B cell (primary cell): ENCODE measurements around the gene MYL7. TPM values are rescaled to one million over a fixed set of nuclear protein-coding genes. Genes with fewer than 3 reads are reported as not detected.

Source experiments
- ATAC-seq: fragments of 200-7000 bp; cut with Tn5 transposase; one replicate; pipeline ENCODE4 v1.10.0; 2021; ENCODE audit warnings: low read depth, mild to moderate bottlenecking, moderate number of reproducible peaks, moderate library complexity
- CTCF ChIA-PET: fragments of 350-600 bp; sonication (Branson Sonifier 250); formaldehyde crosslinking; loops from one replicate; lab custom pipeline; 2021; ENCODE audit warnings: antibody characterized with exemption, inconsistent platforms; lab: Charles Lee
- POLR2A ChIA-PET: fragments of 350-600 bp; sonication (Branson Sonifier 250); formaldehyde crosslinking; loops from one replicate; lab custom pipeline; 2021; ENCODE audit warnings: antibody characterized with exemption; lab: Charles Lee
- DNase-seq: peaks from one replicate; pipeline ENCODE4 v3.0.0; 2013
- H2AFZ ChIP-seq: 2 replicates; pipeline ENCODE4 v1.6.1; 2012; ENCODE audit warnings: mild to moderate bottlenecking, low read depth, low read length; ENCODE audit not compliant: insufficient read depth, poor library complexity, severe bottlenecking
- H3K27ac ChIP-seq, 2 donors: 1 replicate in 1 of 2; 2 replicates in 1 of 2; pipeline ENCODE4 v1.5.1; 2012 to 2013; ENCODE audit warnings: low read length in 2 of 2, mild to moderate bottlenecking in 2 of 2, moderate library complexity in 1 of 2
- H3K27me3 ChIP-seq, 4 experiments: fragments of 200-600 bp in 1 of 4; sonication (generic) in 1 of 4; replicated peaks in 1 of 4; 1 replicate in 2 of 4; 2 replicates in 2 of 4; pipeline versions ENCODE4 v1.6.1 to v1.7.0; 2013 to 2016; ENCODE audit warnings: low read length in 3 of 4, mild to moderate bottlenecking in 2 of 4, mixed read lengths in 1 of 4, moderate library complexity in 1 of 4; ENCODE audit not compliant: insufficient read depth in 4 of 4, control insufficient read depth in 3 of 4; ENCODE audit errors: control extremely low read depth in 1 of 4
- H3K36me3 ChIP-seq, 2 experiments: replicated peaks in 1 of 2; 1 replicate in 1 of 2; 2 replicates in 1 of 2; pipeline versions ENCODE4 v1.6.1 to v1.7.1; 2013; ENCODE audit warnings: low read length in 1 of 2; ENCODE audit not compliant: insufficient read depth in 2 of 2, control insufficient read depth in 1 of 2; ENCODE audit errors: control extremely low read depth in 1 of 2, extremely low read depth in 1 of 2
- H3K4me1 ChIP-seq, 2 donors: fragments of 200-600 bp in 1 of 2; sonication (generic) in 1 of 2; 1 replicate in 1 of 2; 2 replicates in 1 of 2; pipeline versions ENCODE4 v1.5.1 to v1.6.1; 2013 to 2017; ENCODE audit warnings: low read length in 2 of 2; ENCODE audit not compliant: control insufficient read depth in 2 of 2, insufficient read depth in 2 of 2
- H3K4me2 ChIP-seq: replicated peaks from 2 replicates; pipeline ENCODE3; 2012; ENCODE audit warnings: mild to moderate bottlenecking, low read depth, low read length; ENCODE audit not compliant: poor library complexity, severe bottlenecking
- H3K4me3 ChIP-seq, 5 experiments: fragments of 200-600 bp in 1 of 5; sonication (generic) in 1 of 5; 1 replicate in 3 of 5; 2 replicates in 2 of 5; pipeline versions ENCODE4 v1.5.1 to v1.7.0; 2011 to 2016; ENCODE audit warnings: low read length in 4 of 5, mild to moderate bottlenecking in 4 of 5, low read depth in 2 of 5, control low read depth in 1 of 5, moderate library complexity in 1 of 5; ENCODE audit not compliant: insufficient read depth in 1 of 5; ENCODE audit errors: control extremely low read depth in 1 of 5, extremely low read depth in 1 of 5
- H3K79me2 ChIP-seq: fragments of 200-600 bp; sonication (generic); one replicate; pipeline ENCODE4 v1.6.0; 2016; ENCODE audit warnings: low read length; ENCODE audit not compliant: control insufficient read depth, insufficient read depth
- H3K9ac ChIP-seq: fragments of 200-600 bp; sonication (generic); 2 replicates; pipeline ENCODE4 v1.6.1; 2017; ENCODE audit warnings: mild to moderate bottlenecking, low read length, moderate library complexity
- H3K9me3 ChIP-seq, 3 donors: one replicate each; pipeline versions ENCODE4 v1.6.1 to v1.7.1; 2013; ENCODE audit warnings: low read length in 2 of 3; ENCODE audit not compliant: control insufficient read depth in 2 of 3, insufficient read depth in 1 of 3; ENCODE audit errors: control extremely low read depth in 1 of 3
- H4K20me1 ChIP-seq: 2 replicates; pipeline ENCODE4 v1.6.0; 2012; ENCODE audit warnings: mild to moderate bottlenecking, low read length; ENCODE audit not compliant: insufficient read depth, control insufficient read depth, poor library complexity, severe bottlenecking
- H3K27ac Mint-ChIP-seq: one replicate; pipeline ENCODE4 v1.8.0; 2021; ENCODE audit warnings: mixed read lengths
- H3K27me3 Mint-ChIP-seq: one replicate; pipeline ENCODE4 v1.8.0; 2021; ENCODE audit warnings: mixed read lengths
- H3K4me1 Mint-ChIP-seq: one replicate; pipeline ENCODE4 v1.8.0; 2021; ENCODE audit warnings: mixed read lengths
- H3K4me3 Mint-ChIP-seq: one replicate; pipeline ENCODE4 v1.8.0; 2021; ENCODE audit warnings: mixed read lengths
- H3K9me3 Mint-ChIP-seq: one replicate; pipeline ENCODE4 v1.8.0; 2022; ENCODE audit warnings: mixed read lengths; ENCODE audit not compliant: insufficient read depth
- EZH2 ChIP-seq: IDR thresholded peaks from 2 replicates; pipeline ENCODE4 v1.6.1; 2012; ENCODE audit warnings: borderline replicate concordance, low read depth, mild to moderate bottlenecking, moderate library complexity, low read length; ENCODE audit not compliant: insufficient read depth, poor library complexity, severe bottlenecking
- WGBS: methylation state at CpG from one replicate; pipeline ENCODE4 v1.1.5; 2013; ENCODE audit warnings: missing lambda C conversion rate; ENCODE audit not compliant: insufficient coverage; 5-methylcytosine and 5-hydroxymethylcytosine counted together
- intact Hi-C: fragments of 100-400 bp; cut with micrococcal nuclease; formaldehyde crosslinking; loops from one replicate; pipeline ENCODE4 v1.10.0; 2022
- polyA plus RNA-seq: library from polyadenylated mRNA; depleted of rRNA; stranded (reverse); fragments of >200 nt; gene quantifications from 2 replicates; pipeline ENCODE4 v1.2.3, GENCODE V29; 2012
- total RNA-seq, 2 donors: library from RNA; stranded (reverse); fragments of 120-200 nt in 1 of 2; gene quantifications; 1 replicate in 1 of 2; 2 replicates in 1 of 2; pipeline versions ENCODE4 v1.2.3 to v1.2.4, GENCODE V29; 2013 to 2022
- TF ChIP-seq, protein P1 (sequence below): fragments of 200-600 bp; IDR thresholded peaks from one replicate; pipeline ENCODE4 v1.8.0; 2022; ENCODE audit warnings: antibody characterized with exemption, mild to moderate bottlenecking

The MYL7 gene
- total and polyA plus RNA-seq, 2 donors (not counting 1 experiment from before 2014, with no cell fraction given) = not detected

DNA sequence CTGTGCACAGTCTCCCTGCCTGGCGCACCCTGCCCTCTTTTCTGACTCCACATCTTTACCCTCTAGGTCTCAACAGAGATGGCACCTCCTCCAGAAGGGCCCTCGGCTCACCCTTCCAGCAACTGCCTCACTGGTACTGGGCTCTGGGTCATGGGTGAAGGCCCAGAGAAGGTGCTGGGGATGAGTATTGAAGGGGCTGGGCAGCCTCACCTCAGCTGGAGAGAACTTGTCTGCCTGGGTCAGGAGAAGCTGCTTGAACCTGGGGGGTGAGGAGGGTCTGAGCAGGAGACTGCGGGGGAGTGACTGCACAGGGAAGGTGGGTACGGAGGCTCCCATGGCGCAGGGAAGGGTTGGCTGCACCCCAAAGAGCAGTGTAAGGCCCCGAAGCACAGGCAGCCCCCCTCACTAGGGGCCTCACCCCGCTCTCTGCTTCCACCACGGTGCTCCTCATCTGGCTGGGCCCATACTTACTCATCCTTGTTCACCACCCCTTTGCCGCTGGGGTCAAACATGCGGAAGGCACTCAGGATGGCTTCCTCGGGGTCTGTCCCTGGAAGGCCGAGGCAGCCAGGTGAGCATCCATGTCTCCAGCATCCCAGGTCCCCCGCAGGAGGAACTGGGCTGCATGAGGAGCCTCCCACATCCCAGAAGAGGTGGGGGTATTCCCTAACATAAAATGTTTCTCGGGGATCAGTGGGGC, 1.7 kb downstream of the MYL7 start:
- H3K27ac ChIP-seq = no peak overlapping the region
- no peaks in the 10 kb centered on the region for H3K36me3 ChIP-seq
- TF ChIP-seq EZH2 = no peak
- TF ChIP-seq, protein P1, sequence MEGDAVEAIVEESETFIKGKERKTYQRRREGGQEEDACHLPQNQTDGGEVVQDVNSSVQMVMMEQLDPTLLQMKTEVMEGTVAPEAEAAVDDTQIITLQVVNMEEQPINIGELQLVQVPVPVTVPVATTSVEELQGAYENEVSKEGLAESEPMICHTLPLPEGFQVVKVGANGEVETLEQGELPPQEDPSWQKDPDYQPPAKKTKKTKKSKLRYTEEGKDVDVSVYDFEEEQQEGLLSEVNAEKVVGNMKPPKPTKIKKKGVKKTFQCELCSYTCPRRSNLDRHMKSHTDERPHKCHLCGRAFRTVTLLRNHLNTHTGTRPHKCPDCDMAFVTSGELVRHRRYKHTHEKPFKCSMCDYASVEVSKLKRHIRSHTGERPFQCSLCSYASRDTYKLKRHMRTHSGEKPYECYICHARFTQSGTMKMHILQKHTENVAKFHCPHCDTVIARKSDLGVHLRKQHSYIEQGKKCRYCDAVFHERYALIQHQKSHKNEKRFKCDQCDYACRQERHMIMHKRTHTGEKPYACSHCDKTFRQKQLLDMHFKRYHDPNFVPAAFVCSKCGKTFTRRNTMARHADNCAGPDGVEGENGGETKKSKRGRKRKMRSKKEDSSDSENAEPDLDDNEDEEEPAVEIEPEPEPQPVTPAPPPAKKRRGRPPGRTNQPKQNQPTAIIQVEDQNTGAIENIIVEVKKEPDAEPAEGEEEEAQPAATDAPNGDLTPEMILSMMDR = no peak
- ChIA-PET CTCF (no interaction called here), POLR2A (no interaction called here)
- WGBS = 91% methylated on average over 12 of the region's 14 CpGs
- H3K4me2 ChIP-seq = no peak overlapping the region
- no peaks in the 10 kb centered on the region for H3K9me3 Mint-ChIP-seq
- no peaks in the 10 kb centered on the region for H3K4me1 ChIP-seq
- no peaks in the 10 kb centered on the region for H3K4me1 Mint-ChIP-seq
- ATAC-seq (no peak), DNase-seq (no peak)
- no peak overlapping the region for H2AFZ ChIP-seq
- H3K27me3 Mint-ChIP-seq = no peaks in the 10 kb centered on the region
- no peak overlapping the region for H3K4me3 Mint-ChIP-seq
- no peaks in the 10 kb centered on the region for H3K9me3 ChIP-seq
- no peaks in the 10 kb centered on the region for H3K79me2 ChIP-seq
- no peak overlapping the region for H3K27ac Mint-ChIP-seq
- peaks cover 0 to 5% (median under 1%) of the 10 kb centered on the region in 4 experiments for H3K27me3 ChIP-seq
- intact Hi-C loops = no loop called here
- H4K20me1 ChIP-seq = no peaks in the 10 kb centered on the region
- H3K9ac ChIP-seq = no peak overlapping the region
- no peak overlapping the region for H3K4me3 ChIP-seq

- no peaks in the 10 kb centered on the region for H3K4me1 Mint-ChIP-seq
- Histone ChIP-seq H4K20me1 (no peaks in the 10 kb centered on the region), H3K4me1 (no peaks in the 10 kb centered on the region), H2AFZ (no peak overlapping the region), H3K4me3 (no peak overlapping the region), H3K4me2 (no peak overlapping the region), H3K27ac (no peak overlapping the region), H3K9me3 (no peaks in the 10 kb centered on the region), H3K9ac (no peak overlapping the region), H3K27me3 (no peaks in the 10 kb centered on the region), H3K79me2 (no peaks in the 10 kb centered on the region), H3K36me3 (no peaks in the 10 kb centered on the region)
- no peaks in the 10 kb centered on the region for H3K27me3 Mint-ChIP-seq
- TF ChIP-seq EZH2 = no peak
- WGBS = 89% methylated on average over 8 of the region's 8 CpGs
- CTCF ChIA-PET = no interaction called here
- POLR2A ChIA-PET = no interaction called here
- H3K9me3 Mint-ChIP-seq = no peaks in the 10 kb centered on the region
- H3K4me3 Mint-ChIP-seq = no peak overlapping the region
- intact Hi-C loops = no loop called here
- DNase-seq (no peak), ATAC-seq (no peak)
- H3K27ac Mint-ChIP-seq = no peak overlapping the region
Observed at GRCh38 chr7:44138698-44139097, 2.4 kb downstream of the MYL7 start.
